ENCODE results near the gene NPAS2. TPM values are rescaled to one million over a fixed set of nuclear protein-coding genes. Genes with fewer than 3 reads are reported as not detected.

The NPAS2 gene
- polyA plus RNA-seq, 3 donors from 2014 or later, result not detected

- H3K27me3 Mint-ChIP-seq (ENCODE audit: low read depth in 3 of 3), result peaks cover 1 to 6% (median 2%) of the 10 kb centered on the region in 3 donors
- no peak overlapping the region for H3K27ac Mint-ChIP-seq
- DNase-seq, result no peak
- no peak overlapping the region for H3K4me3 Mint-ChIP-seq
- H3K36me3 Mint-ChIP-seq, result no peaks in the 10 kb centered on the region
- peaks cover 0 to 2% (median 0%) of the 10 kb centered on the region in 6 donors for H3K9me3 Mint-ChIP-seq
- no peaks in the 10 kb centered on the region for H3K4me1 Mint-ChIP-seq
Observed at GRCh38 chr2:100956081-100956480, 136.1 kb downstream of the NPAS2 start.

DNA sequence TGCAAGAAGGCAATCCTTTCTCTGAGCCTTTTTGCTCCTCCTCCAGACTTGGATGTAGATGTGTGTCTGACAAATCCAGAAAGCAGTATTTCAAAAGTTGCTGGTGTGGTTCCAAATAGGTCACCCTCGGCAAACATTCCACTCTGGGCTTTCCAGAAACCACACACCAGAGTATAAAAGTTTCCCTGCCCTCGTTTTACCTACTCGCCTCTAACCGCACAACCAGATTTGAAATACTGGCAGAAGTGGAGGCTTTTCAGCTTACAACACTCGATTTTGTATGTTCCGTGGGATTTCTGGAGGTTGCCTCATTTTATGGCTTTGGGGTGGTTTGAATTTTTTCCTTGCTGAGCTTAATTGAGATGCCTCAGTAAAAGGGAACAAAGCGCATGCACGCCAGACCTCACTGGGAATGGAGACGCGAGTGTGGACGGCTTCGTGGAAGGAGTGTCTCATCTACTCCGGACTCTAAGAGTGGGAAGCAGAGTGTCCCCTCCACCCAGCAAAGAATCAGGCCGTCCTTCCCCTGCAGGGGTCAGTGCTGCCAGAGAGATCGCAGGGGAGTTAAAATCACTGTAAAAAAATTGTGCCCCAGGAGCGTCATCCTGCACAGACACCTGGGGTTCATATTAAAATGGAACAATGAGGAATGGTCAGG, 138.2 kb downstream of the NPAS2 start:
- no peak overlapping the region for H3K4me3 Mint-ChIP-seq
- no peak overlapping the region for H3K27ac Mint-ChIP-seq

DNA sequence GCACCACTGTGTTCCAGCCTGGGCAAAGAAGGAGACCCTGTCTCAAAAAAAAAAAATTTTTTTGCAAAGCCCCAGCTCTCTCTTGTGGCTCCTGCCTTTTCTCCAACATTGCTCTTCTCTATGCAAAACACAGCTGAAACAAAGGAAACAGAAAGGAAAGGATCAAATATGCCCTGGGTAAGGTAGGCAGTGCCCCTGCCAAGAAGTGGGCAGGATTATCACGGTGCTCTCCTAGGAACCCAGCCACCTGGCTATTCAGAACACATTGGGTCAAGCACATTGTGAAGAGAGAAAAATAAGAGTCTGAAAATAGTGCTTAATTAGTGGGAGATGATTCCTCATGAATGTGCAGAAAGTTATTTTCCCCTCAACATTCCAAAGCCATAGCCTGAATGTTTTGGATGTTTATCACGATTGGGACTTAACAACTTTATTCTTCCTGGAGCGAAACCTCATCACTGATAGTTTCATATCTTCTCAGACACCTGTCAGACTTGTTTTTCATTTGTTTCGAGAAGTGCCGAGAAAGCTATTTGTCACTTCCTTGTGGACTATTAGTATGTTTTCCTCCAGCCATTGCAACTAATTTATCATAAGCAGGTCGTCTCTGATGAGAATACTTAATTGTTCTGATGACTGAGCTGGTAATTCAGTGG, 139.4 kb downstream of the NPAS2 start:
- H3K9me3 Mint-ChIP-seq, result no peaks in the 10 kb centered on the region
- H3K27me3 Mint-ChIP-seq (ENCODE audit: low read depth in 3 of 3), result peaks cover 1 to 4% (median 2%) of the 10 kb centered on the region in 3 donors
- no peak overlapping the region for H3K27ac Mint-ChIP-seq
- no peak for DNase-seq
- H3K4me3 Mint-ChIP-seq, result no peak overlapping the region
- no peaks in the 10 kb centered on the region for H3K36me3 Mint-ChIP-seq
- no peaks in the 10 kb centered on the region for H3K4me1 Mint-ChIP-seq

More for the DNA sequence above, 138.2 kb downstream of the NPAS2 start:
- Mint-ChIP-seq H3K36me3 (no peaks in the 10 kb centered on the region), H3K9me3 (peaks cover 0 to 2% (median 0%) of the 10 kb centered on the region in 6 donors), H3K27me3 (ENCODE audit: low read depth in 3 of 3) (peaks cover 1 to 4% (median 2%) of the 10 kb centered on the region in 3 donors), H3K4me1 (no peaks in the 10 kb centered on the region)
- DNase-seq, result no peak

- H3K27ac Mint-ChIP-seq, result no peak overlapping the region
- H3K36me3 Mint-ChIP-seq, result no peaks in the 10 kb centered on the region
- no peak for DNase-seq
- no peaks in the 10 kb centered on the region for H3K9me3 Mint-ChIP-seq
- H3K27me3 Mint-ChIP-seq (ENCODE audit: low read depth in 3 of 3), result peaks cover 1 to 4% (median 2%) of the 10 kb centered on the region in 3 donors
- H3K4me3 Mint-ChIP-seq, result no peak overlapping the region
- H3K4me1 Mint-ChIP-seq, result no peaks in the 10 kb centered on the region
Observed at GRCh38 chr2:100960688-100961087, 140.7 kb downstream of the NPAS2 start.

GRCh38 chr2:100962366-100963025, 142.6 kb downstream of the NPAS2 start:
- peaks cover 0 to 8% (median 4%) of the 10 kb centered on the region in 3 donors for H3K27me3 Mint-ChIP-seq (ENCODE audit: low read depth in 3 of 3)
- H3K27ac Mint-ChIP-seq, result no peak overlapping the region
- H3K4me1 Mint-ChIP-seq, result no peaks in the 10 kb centered on the region
- no peaks in the 10 kb centered on the region for H3K36me3 Mint-ChIP-seq
- no peaks in the 10 kb centered on the region for H3K9me3 Mint-ChIP-seq
- no peak for DNase-seq
- no peak overlapping the region for H3K4me3 Mint-ChIP-seq

- Mint-ChIP-seq H3K4me3 (no peak overlapping the region), H3K4me1 (no peaks in the 10 kb centered on the region), H3K9me3 (no peaks in the 10 kb centered on the region), H3K27ac (no peak overlapping the region), H3K27me3 (ENCODE audit: low read depth in 3 of 3) (peaks cover 0 to 8% (median 4%) of the 10 kb centered on the region in 3 donors), H3K36me3 (no peaks in the 10 kb centered on the region)
- no peak for DNase-seq
Observed at GRCh38 chr2:100963026-100963375, 143.1 kb downstream of the NPAS2 start.

- Mint-ChIP-seq H3K4me1 (no peaks in the 10 kb centered on the region), H3K27ac (no peak overlapping the region)
Observed at GRCh38 chr2:100964222-100964621, 144.3 kb downstream of the NPAS2 start.

GRCh38 chr2:100964681-100965169, 144.8 kb downstream of the NPAS2 start:
- no peaks in the 10 kb centered on the region for H3K4me1 Mint-ChIP-seq
- no peak overlapping the region for H3K4me3 Mint-ChIP-seq
- H3K9me3 Mint-ChIP-seq, result no peaks in the 10 kb centered on the region
- peaks cover 0 to 6% (median 0%) of the 10 kb centered on the region in 3 donors for H3K27me3 Mint-ChIP-seq (ENCODE audit: low read depth in 3 of 3)
- H3K27ac Mint-ChIP-seq, result no peak overlapping the region
- no peaks in the 10 kb centered on the region for H3K36me3 Mint-ChIP-seq
- no peak for DNase-seq

More at GRCh38 chr2:100964222-100964621, 144.3 kb downstream of the NPAS2 start:
- no peak for DNase-seq
- no peaks in the 10 kb centered on the region for H3K9me3 Mint-ChIP-seq
- no peaks in the 10 kb centered on the region for H3K36me3 Mint-ChIP-seq
- peaks cover 0 to 6% (median under 1%) of the 10 kb centered on the region in 3 donors for H3K27me3 Mint-ChIP-seq (ENCODE audit: low read depth in 3 of 3)
- H3K4me3 Mint-ChIP-seq, result no peak overlapping the region

DNA sequence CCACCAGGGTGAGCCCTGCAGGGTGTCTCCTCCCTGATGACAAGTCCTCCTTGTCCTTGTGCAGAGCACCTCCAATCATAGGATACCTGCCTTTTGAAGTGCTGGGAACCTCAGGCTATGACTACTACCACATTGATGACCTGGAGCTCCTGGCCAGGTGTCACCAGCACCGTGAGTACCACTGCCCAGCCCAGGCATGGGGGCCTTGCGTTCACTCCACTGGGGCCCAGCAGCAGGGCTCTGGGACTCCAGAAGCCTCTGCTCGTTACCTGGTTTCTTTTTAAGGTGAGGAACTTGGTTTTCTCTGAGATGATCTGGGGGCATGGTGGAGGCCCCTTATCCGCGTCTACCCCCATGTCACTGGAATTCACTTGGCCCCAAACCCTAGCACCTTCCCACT, 145.7 kb downstream of the NPAS2 start:
- H3K9me3 Mint-ChIP-seq, result no peaks in the 10 kb centered on the region
- no peak overlapping the region for H3K4me3 Mint-ChIP-seq
- no peak for DNase-seq
- peaks cover 0 to 6% (median 0%) of the 10 kb centered on the region in 3 donors for H3K27me3 Mint-ChIP-seq (ENCODE audit: low read depth in 3 of 3)
- H3K27ac Mint-ChIP-seq, result no peak overlapping the region
- H3K4me1 Mint-ChIP-seq, result no peaks in the 10 kb centered on the region
- H3K36me3 Mint-ChIP-seq, result no peaks in the 10 kb centered on the region

DNA sequence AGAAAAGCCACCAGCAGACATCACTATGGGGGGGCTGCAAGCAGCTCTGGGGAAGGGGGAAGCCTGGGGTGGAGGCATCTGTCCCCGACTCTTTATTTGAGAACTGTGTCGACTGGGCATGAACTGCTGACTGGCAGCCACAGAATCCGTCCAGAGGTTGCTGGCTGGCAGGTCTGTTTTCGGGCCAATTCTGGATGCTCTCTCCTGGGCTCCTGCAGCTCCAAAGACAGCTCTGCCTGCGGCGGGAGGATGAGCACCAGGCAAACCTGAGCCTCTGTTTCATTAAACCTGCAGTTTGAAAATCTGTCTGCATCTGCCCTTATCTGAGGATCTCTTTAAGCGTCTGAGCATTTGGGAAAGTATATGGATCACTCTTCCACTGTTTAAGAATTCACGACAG, 147.8 kb downstream of the NPAS2 start:
- no peak overlapping the region for H3K4me3 Mint-ChIP-seq
- no peaks in the 10 kb centered on the region for H3K4me1 Mint-ChIP-seq
- no peak for DNase-seq
- H3K36me3 Mint-ChIP-seq, result no peaks in the 10 kb centered on the region
- no peaks in the 10 kb centered on the region for H3K9me3 Mint-ChIP-seq
- no peak overlapping the region for H3K27ac Mint-ChIP-seq
- H3K27me3 Mint-ChIP-seq (ENCODE audit: low read depth in 3 of 3), result peaks cover 0 to 6% (median 4%) of the 10 kb centered on the region in 3 donors

DNA sequence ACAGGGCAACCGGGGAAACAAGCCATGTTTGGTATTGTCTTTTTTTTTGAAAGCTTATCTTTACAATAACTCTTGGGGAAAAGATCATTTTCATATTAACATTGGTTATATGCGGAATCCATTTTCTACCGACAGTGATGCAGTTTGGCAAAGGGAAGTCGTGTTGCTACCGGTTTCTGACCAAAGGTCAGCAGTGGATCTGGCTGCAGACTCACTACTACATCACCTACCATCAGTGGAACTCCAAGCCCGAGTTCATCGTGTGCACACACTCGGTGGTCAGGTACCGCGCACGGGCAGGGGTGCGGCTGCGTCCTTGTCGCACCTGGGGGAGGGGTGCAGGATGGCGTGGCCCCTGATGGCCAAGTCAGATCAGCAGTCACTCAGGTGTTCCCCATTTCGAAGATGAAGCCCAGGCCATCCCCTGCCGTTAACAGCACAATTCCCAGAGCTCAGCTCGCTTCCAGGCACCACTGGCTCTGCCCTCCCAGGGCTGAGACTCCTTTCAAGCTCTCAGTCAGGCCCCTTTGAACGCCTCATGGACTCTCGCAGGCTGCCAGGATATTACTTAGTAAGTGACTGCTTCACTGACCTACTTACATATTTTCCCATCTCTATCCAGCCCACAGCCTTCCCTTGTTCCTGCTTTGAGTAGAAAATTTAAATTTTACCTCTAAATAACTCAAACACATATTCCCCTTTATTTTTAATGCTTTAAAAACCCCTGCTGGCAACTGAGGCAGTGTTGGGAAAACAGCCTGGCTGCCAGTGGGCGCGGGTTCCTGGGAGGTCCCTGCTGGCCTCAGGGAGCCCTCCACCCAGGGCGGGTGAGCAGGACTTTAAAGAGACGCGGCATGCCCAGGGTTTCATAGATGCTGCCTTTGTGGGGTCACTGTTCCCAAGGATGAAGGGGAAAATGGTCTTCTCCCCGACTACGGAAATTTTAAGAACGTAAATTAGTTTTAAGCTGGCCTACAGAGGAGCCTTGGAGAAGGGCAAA, 148.5 kb downstream of the NPAS2 start:
- Mint-ChIP-seq H3K27ac (no peak overlapping the region), H3K4me3 (no peak overlapping the region)

GRCh38 chr2:100969998-100970397, 150.1 kb downstream of the NPAS2 start:
- no peak overlapping the region for H3K27ac Mint-ChIP-seq
- no peaks in the 10 kb centered on the region for H3K9me3 Mint-ChIP-seq
- peaks cover 0 to 6% (median 5%) of the 10 kb centered on the region in 3 donors for H3K27me3 Mint-ChIP-seq (ENCODE audit: low read depth in 3 of 3)
- H3K4me1 Mint-ChIP-seq, result no peaks in the 10 kb centered on the region
- no peaks in the 10 kb centered on the region for H3K36me3 Mint-ChIP-seq
- H3K4me3 Mint-ChIP-seq, result no peak overlapping the region
- DNase-seq, result no peak

More for the DNA sequence above, 148.5 kb downstream of the NPAS2 start:
- no peak for DNase-seq
- H3K4me1 Mint-ChIP-seq, result no peaks in the 10 kb centered on the region
- H3K36me3 Mint-ChIP-seq, result no peaks in the 10 kb centered on the region
- peaks cover 0 to 6% (median 4%) of the 10 kb centered on the region in 3 donors for H3K27me3 Mint-ChIP-seq (ENCODE audit: low read depth in 3 of 3)
- H3K9me3 Mint-ChIP-seq, result no peaks in the 10 kb centered on the region

- Mint-ChIP-seq H3K27ac (no peak overlapping the region), H3K9me3 (no peaks in the 10 kb centered on the region), H3K4me1 (no peaks in the 10 kb centered on the region), H3K4me3 (no peak overlapping the region), H3K27me3 (ENCODE audit: low read depth in 3 of 3) (peaks cover 0 to 5% (median under 1%) of the 10 kb centered on the region in 3 donors), H3K36me3 (no peaks in the 10 kb centered on the region)
- DNase-seq, result no peak
Observed at GRCh38 chr2:100971221-100971620, 151.3 kb downstream of the NPAS2 start.
